Gastrocnemius medialis (tissue), 4 donors: ENCODE measurements around the gene NINJ2. TPM values are rescaled to one million over a fixed set of nuclear protein-coding genes. Genes with fewer than 3 reads are reported as not detected.
"Not testable (repeated sequence)": the region's sequence is repeated elsewhere in the genome, so short reads cannot be mapped to it uniquely, and the experiment has no call there.

Experiments used
- ATAC-seq, 2 donors: fragments of 150-250 bp; one replicate each; pipeline ENCODE4 v1.9.1; 2016
- DNase-seq, 2 donors: peaks; one replicate each; pipeline ENCODE4 v3.0.0-alpha.2; 2019
- H3K27ac ChIP-seq, 4 donors: fragments of 200-600 bp; sonication (generic); 1 replicate in 1 of 4; 2 replicates in 3 of 4; pipeline ENCODE4 v1.5.1; 2016 to 2018; ENCODE audit warnings: mild to moderate bottlenecking in 2 of 4, moderate library complexity in 1 of 4
- H3K27me3 ChIP-seq, 3 donors: fragments of 200-600 bp; sonication (generic) in 2 of 3; 1 replicate in 1 of 3; 2 replicates in 2 of 3; pipeline versions ENCODE4 v1.5.1 to v1.6.0; 2016 to 2019; ENCODE audit warnings: mild to moderate bottlenecking in 1 of 3, moderate library complexity in 1 of 3
- H3K36me3 ChIP-seq, 2 donors: fragments of 200-600 bp; sonication (generic) in 1 of 2; one replicate each; pipeline ENCODE4 v1.5.1; 2017 to 2018
- H3K4me1 ChIP-seq, 2 donors: fragments of 200-600 bp; sonication (generic) in 1 of 2; one replicate each; pipeline ENCODE4 v1.5.1; 2016 to 2017; ENCODE audit warnings: mild to moderate bottlenecking in 2 of 2
- H3K4me3 ChIP-seq, 4 donors: fragments of 200-600 bp; sonication (generic) in 3 of 4; 1 replicate in 1 of 4; 2 replicates in 3 of 4; pipeline ENCODE4 v1.5.1; 2016 to 2019; ENCODE audit warnings: mild to moderate bottlenecking in 2 of 4
- H3K9me3 ChIP-seq, 3 donors: fragments of 200-600 bp; sonication (generic) in 2 of 3; 1 replicate in 1 of 3; 2 replicates in 2 of 3; pipeline ENCODE4 v1.5.1; 2016 to 2019
- POLR2A ChIP-seq, 2 donors: fragments of 450-650 bp; IDR thresholded peaks; one replicate each; pipeline ENCODE4 v1.6.1; 2017; ENCODE audit warnings: antibody characterized with exemption in 2 of 2, mild to moderate bottlenecking in 2 of 2, moderate library complexity in 2 of 2
- in situ Hi-C, 4 donors: fragments of 200-750 bp; cut with MboI; loops; one replicate each; pipeline versions ENCODE4 v1.15.0 to v1.8.0; 2017; ENCODE audit warnings: low sequenced_read_pairs in 4 of 4
- intact Hi-C: fragments of 100-400 bp; cut with DNase I; formaldehyde crosslinking; loops from one replicate; pipeline ENCODE4 v1.15.1; 2023; ENCODE audit warnings: low total_unique reads
- total RNA-seq, 4 donors: library from RNA; depleted of rRNA; stranded (reverse); fragments of >200 nt; gene quantifications; one replicate each; pipeline versions ENCODE4 v1.1.0 to v1.2.3, GENCODE V29; 2016
- TF ChIP-seq, protein P1 (sequence below), 5 experiments: fragments of 450-650 bp in 3 of 5; fragments of 200-600 bp in 2 of 5; sonication (generic) in 2 of 5; IDR thresholded peaks in 4 of 5; conservative IDR thresholded peaks in 1 of 5; 1 replicate in 4 of 5; 2 replicates in 1 of 5; pipeline ENCODE4 v1.5.1; 2016 to 2019; ENCODE audit warnings: antibody characterized with exemption in 5 of 5, mild to moderate bottlenecking in 3 of 5, moderate library complexity in 3 of 5

The NINJ2 gene
- total RNA-seq, 4 donors from 2014 or later, result 12.0 to 106 (median 78.5) TPM

- intact Hi-C loops, result no loop called here
- peaks cover 59 to 73% of the 10 kb centered on the region in 2 donors for H3K4me1 ChIP-seq
- peak overlapping the region in 3 of 4 donors; percentile 10 to 32 (median 24) for H3K4me3 ChIP-seq
Measured at GRCh38 chr12:630656-631632, 32.3 kb downstream of the NINJ2 start.

DNA sequence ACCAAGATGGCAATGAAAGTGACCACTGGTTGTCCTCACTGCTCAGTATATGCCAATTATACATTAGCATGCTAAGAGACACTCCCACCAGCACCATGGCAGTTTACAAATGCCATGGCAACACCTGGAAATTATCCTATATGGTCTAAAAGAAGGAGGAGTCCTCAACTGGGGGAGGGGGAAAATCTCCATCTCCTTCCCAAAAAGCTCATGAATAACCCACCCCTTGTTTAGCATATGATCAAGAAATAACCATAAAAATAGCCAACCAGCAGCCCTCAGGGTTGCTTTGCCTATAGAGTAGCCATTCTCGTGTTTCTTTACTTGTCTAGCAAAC lies 34.5 kb downstream of the NINJ2 start:
- H3K4me3 ChIP-seq, DNase-seq, in situ Hi-C loops, H3K27me3 ChIP-seq, intact Hi-C loops, ATAC-seq, H3K9me3 ChIP-seq, H3K36me3 ChIP-seq: not testable (repeated sequence)
- Histone ChIP-seq H3K4me1 (peaks cover 48 to 76% of the 10 kb centered on the region in 2 donors), H3K27ac (peak overlapping the region; percentile 89 to 99 (median 96))

More at GRCh38 chr12:630656-631632, 32.3 kb downstream of the NINJ2 start:
- DNase-seq (peak in 1 of 2 donors; percentile 33), ATAC-seq (no peak)
- in situ Hi-C loops, result no loop called here
- Histone ChIP-seq H3K9me3 (no peaks in the 10 kb centered on the region), H3K27me3 (no peaks in the 10 kb centered on the region), H3K36me3 (no peaks in the 10 kb centered on the region), H3K27ac (peak overlapping the region; percentile 89 to 99 (median 96))
- TF ChIP-seq POLR2A (IDR thresholded peaks at IDR 0.05), result peak; percentile 32 to 43
- TF ChIP-seq, protein P1, sequence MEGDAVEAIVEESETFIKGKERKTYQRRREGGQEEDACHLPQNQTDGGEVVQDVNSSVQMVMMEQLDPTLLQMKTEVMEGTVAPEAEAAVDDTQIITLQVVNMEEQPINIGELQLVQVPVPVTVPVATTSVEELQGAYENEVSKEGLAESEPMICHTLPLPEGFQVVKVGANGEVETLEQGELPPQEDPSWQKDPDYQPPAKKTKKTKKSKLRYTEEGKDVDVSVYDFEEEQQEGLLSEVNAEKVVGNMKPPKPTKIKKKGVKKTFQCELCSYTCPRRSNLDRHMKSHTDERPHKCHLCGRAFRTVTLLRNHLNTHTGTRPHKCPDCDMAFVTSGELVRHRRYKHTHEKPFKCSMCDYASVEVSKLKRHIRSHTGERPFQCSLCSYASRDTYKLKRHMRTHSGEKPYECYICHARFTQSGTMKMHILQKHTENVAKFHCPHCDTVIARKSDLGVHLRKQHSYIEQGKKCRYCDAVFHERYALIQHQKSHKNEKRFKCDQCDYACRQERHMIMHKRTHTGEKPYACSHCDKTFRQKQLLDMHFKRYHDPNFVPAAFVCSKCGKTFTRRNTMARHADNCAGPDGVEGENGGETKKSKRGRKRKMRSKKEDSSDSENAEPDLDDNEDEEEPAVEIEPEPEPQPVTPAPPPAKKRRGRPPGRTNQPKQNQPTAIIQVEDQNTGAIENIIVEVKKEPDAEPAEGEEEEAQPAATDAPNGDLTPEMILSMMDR (IDR thresholded peaks at IDR 0.05 in 4 of 5, conservative IDR thresholded peaks at IDR 0.05 in 1 of 5), result no peak

DNA sequence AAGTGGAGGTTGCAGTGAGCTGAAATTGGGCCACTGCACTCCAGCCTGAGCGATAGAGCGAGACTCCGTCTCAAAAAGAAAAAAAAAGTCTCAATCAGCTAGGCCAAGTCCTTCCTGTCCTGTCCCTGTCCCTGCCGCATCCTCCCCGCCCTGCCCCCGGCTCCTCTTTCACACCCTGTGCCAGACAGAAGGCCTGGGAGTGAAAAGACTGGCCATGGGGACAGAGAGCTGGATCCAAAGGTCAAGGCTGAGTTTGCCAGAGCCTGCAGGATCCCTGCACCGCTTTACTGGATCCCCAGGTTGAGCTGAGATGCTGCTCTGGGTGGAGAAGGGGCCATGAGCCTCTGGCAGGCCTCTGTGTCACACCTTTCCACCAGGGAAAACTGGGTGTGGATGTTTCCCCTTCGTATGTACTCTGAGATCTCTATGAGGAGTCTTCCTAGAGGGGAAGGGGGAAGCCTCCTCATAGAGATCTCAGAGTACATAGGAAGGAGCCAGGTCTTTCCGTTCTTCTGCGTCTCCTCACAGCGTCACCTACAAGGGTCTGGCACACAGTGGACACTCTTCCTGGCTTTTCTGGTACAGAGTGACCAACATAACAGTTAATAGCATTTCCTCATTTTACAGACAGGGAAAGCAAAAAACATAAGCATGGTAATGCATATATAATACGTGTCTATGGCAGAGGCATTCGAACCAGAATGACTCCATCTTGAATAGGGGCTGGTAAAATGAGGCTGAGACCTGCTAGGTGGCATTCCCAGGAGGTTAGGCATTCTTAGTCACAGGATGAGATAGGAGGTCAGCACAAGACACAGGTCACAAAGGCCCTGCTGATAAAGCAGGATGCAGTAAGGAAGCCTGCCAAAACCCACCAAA lies 35.1 kb downstream of the NINJ2 start:
- intact Hi-C loops, result no loop called here
- no peaks in the 10 kb centered on the region for H3K36me3 ChIP-seq
- ATAC-seq (peak; percentile 67 to 78), DNase-seq (peak; percentile 87 to 95)
- TF ChIP-seq, protein P1 (IDR thresholded peaks at IDR 0.05 in 4 of 5, conservative IDR thresholded peaks at IDR 0.05 in 1 of 5), result no peak
- in situ Hi-C loops, result no loop called here
- peaks cover 42 to 76% of the 10 kb centered on the region in 2 donors for H3K4me1 ChIP-seq
- peak overlapping the region; percentile 89 to 99 (median 96) for H3K27ac ChIP-seq
- H3K27me3 ChIP-seq, result no peaks in the 10 kb centered on the region
- H3K9me3 ChIP-seq, result no peaks in the 10 kb centered on the region
- no peak overlapping the region for H3K4me3 ChIP-seq

GRCh38 chr12:627285-627684 lies 36.0 kb downstream of the NINJ2 start:
- in situ Hi-C loops, result no loop called here
- Histone ChIP-seq H3K27ac (peak overlapping the region; percentile 89 to 99 (median 96)), H3K4me3 (no peak overlapping the region), H3K9me3 (no peaks in the 10 kb centered on the region), H3K36me3 (no peaks in the 10 kb centered on the region), H3K27me3 (no peaks in the 10 kb centered on the region), H3K4me1 (peaks cover 35 to 76% of the 10 kb centered on the region in 2 donors)
- intact Hi-C loops, result no loop called here
- ATAC-seq (no peak), DNase-seq (no peak)
- TF ChIP-seq, protein P1 (IDR thresholded peaks at IDR 0.05 in 4 of 5, conservative IDR thresholded peaks at IDR 0.05 in 1 of 5), result no peak
- no peak for TF ChIP-seq POLR2A (IDR thresholded peaks at IDR 0.05)
